HG03460 (cell line): ENCODE measurements around the gene NEURL4.

Experiments used
- ATAC-seq: cut with Tn5 transposase; IDR thresholded peaks from one replicate; pipeline ENCODE4 v1.9.1; 2021; ENCODE audit not compliant: unreplicated experiment

NEURL4 gene

GRCh38 chr17:7281074-7281952, 47.8 kb downstream of the NEURL4 start, which contains the start of gene SLC2A4:
Gene SLC2A4, plus strand, starts transcription at chr17:7281718. Its CDS starts 217 bp downstream, at chr17:7281935.
- ATAC-seq: peak; percentile 62

- peak; percentile 68 for ATAC-seq
Observed at GRCh38 chr17:7280519-7281073, 48.5 kb downstream of the NEURL4 start.

DNA sequence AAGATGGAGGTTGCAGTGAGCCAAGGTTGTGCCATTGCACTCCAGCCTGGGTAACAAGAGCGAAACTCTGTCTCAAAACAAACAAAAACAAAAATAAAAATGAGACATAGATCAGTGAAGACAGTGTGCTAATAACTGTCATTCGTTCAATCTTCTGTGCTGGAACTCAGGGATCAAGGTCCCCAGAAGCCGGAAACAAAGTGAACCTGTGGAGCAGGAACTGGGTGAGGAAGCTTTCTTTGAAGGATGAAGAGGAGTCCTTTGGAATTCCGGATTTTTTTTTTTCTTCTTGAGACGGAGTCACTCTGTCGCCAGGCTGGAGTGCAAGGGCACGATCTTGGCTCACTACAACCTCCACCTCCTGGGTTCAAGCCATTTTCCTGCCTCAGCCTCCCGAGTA, 49.7 kb downstream of the NEURL4 start:
- ATAC-seq: no peak

DNA sequence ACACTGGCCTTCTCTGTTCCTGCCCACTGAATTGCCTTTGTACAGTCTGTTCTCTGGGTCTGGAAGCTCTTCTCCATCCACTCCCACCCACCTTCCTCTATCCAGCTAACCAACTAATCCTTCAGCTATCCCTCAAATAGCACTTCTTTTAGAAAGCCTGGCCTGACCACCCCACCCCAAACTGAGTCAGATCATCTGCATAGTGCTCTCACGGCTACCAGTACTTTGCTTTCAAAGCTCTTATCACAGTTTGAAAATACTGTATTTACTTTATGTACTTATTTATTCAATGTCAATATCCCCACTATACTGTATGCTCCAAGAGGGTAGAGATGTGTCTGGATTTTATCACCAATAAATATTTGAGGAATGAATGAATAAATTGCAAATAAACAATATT, 62.4 kb downstream of the NEURL4 start:
- ATAC-seq: no peak
